GM19193 (cell line): ENCODE data around the gene MTUS2.

ENCODE experiments used
- POLR2A ChIP-seq: IDR thresholded peaks from 4 replicates; pipeline ENCODE4 v1.6.1; 2011; ENCODE audit not compliant: insufficient read depth, insufficient read length; ENCODE audit errors: extremely low read depth

The MTUS2 gene

GRCh38 chr13:29239653-29240525 lies 419.8 kb downstream of the MTUS2 start:
- no peak for TF ChIP-seq POLR2A

- TF ChIP-seq POLR2A = no peak
Measured at GRCh38 chr13:29254626-29255370, 434.7 kb downstream of the MTUS2 start.

- TF ChIP-seq POLR2A = no peak
Measured at GRCh38 chr13:29255567-29255966, 435.4 kb downstream of the MTUS2 start.

GRCh38 chr13:29260684-29261083 lies 440.5 kb downstream of the MTUS2 start:
- TF ChIP-seq POLR2A = no peak

- no peak for TF ChIP-seq POLR2A
Measured at GRCh38 chr13:29266261-29266660, 446.1 kb downstream of the MTUS2 start.

GRCh38 chr13:29266756-29267733 lies 446.9 kb downstream of the MTUS2 start:
- no peak for TF ChIP-seq POLR2A

- no peak for TF ChIP-seq POLR2A
Measured at GRCh38 chr13:29270271-29270985, 450.3 kb downstream of the MTUS2 start.

- no peak for TF ChIP-seq POLR2A
Measured at GRCh38 chr13:29271606-29272005, 451.5 kb downstream of the MTUS2 start.

- no peak for TF ChIP-seq POLR2A
Measured at GRCh38 chr13:29279356-29280254, 459.5 kb downstream of the MTUS2 start.

GRCh38 chr13:29281932-29282495 lies 461.9 kb downstream of the MTUS2 start:
- no peak for TF ChIP-seq POLR2A

- no peak for TF ChIP-seq POLR2A
Measured at GRCh38 chr13:29284726-29285125, 464.6 kb downstream of the MTUS2 start.

GRCh38 chr13:29287237-29287636 lies 467.1 kb downstream of the MTUS2 start:
- TF ChIP-seq POLR2A = no peak

GRCh38 chr13:29292045-29292444 lies 471.9 kb downstream of the MTUS2 start:
- no peak for TF ChIP-seq POLR2A

- TF ChIP-seq POLR2A = no peak
Measured at GRCh38 chr13:29294821-29295220, 474.7 kb downstream of the MTUS2 start.

- no peak for TF ChIP-seq POLR2A
Measured at GRCh38 chr13:29301027-29301426, 480.9 kb downstream of the MTUS2 start.
